SIG-M5 (cell line): ENCODE measurements around the gene GPR82.

Source experiments
- DNase-seq: peaks from one replicate; lab custom pipeline; 2025; lab: John Stamatoyannopoulos, UW

Gene GPR82

DNA sequence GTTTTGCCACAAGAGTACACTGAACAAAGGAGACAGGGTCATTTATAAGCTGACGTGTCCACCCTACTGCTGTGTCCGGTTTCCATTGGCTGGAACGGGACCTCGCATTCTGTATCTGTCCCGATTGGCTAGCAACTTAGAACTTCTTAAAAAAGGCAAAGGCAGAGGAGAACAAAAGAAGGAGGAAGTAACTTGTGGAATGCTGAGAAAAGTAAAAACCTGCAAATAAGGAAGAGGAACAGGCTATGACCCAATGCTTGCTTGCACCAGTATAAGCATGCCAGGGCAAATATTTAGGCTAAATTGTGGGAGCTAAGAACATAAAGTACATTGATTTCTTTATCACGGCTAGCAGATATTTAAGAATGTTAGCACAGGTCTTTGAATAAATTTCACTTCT, 4.4 kb upstream of the GPR82 start:
- DNase-seq: peak; percentile 0

DNA sequence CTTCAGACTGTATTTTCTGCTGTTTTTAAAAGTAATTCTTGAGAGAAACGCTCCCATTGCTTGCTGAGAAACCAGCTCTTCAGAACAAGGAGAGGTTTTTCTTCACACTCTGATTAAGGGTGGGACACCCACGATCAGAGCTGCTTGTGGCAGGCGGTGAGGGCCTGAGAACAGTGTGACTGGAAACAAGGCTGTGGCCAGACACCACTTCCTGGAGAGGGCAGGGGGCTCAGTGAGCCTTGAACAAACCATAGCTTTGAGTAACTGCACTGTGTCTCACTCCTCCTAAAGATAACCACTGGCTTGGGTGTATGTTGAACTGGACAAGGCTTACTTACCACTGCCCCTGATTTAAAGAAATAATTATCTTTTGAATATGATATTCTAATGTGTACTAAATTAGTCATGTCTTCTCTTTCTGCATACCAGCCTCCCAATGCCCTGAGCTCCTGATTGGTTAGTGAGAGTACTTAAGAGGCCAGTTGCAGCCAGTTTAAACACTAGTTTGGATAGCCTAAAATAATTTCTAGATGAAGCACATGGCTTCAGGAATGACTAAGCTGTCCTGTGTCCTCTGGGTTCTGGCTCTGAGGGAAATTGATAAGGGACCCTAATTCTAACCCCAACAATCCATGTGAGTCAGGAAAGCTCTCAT, 3.7 kb upstream of the GPR82 start:
- DNase-seq: no peak

DNA sequence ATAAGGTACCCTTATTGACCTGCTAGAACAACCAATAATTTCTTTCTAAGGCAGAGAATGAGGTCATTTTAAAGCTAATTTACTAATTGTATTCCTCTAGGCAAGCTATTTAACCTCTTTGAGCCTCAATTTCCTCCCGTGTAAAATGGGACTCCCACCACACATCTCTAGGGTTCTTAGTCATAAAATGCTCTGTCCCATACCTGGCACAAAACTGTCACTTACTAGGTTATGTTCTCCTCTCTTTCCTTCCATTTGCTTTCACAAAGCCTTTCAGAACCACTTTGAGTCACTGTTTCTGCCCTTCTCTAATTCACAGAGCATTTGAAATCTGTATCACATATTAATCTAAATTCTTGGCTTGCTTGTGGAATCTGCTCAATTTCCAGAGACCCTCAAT, 2.4 kb upstream of the GPR82 start:
- DNase-seq: no peak

DNA sequence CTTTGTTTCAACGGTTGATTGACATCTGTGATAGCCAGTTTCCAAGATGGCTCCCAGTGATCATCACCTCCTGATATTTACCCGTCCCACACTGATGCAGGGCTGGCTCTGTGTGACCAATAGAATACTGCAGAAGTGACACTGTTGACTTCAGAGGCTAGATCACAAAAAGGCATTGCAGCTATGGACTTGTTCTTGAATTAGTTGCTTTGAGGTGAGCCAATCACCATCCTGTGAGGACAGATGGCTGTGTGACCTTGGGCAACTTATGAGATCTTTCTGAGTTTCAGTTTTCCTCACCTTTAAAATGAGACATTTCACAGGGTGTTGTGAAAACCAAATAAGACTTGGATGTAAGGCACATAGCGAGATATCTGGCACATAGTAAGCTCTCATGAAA, 1.8 kb upstream of the GPR82 start:
- DNase-seq: no peak

DNA sequence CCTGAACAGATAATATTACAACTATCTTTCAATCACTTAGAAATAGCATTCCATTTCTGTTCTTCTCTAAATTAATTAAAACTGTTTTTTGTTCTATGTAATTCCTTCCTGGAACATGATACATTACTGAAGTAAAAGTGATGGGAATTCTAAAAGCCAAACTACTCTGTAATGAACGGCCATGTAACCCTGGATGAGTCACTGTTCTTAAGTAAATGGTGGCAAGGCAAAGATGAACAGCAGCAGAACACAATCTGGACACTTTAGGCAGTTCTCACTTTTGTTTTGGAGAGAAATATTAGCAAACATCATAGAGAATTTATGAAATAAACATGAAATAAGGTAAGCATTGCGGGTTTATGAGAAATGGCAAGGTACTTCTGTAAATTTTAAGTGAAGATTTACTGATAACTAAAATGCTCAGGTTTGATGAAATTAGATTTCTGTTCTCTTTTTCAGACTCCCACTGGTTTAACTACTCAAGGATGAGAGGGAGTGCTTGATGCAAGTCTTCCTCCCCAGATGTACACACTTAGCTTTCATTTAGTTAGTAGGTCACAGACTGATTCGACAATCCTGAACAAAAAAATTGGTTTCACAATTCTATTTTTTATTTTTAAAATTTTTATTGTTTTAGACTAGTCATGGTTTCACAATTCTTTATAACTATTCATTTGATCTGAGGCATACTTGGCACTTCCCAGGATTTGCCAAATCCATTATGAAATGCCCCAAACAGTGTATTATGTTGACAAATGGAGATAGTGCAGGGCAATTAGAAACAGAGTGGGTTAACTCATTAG, 964 bp upstream of the GPR82 start:
- no peak for DNase-seq

DNA sequence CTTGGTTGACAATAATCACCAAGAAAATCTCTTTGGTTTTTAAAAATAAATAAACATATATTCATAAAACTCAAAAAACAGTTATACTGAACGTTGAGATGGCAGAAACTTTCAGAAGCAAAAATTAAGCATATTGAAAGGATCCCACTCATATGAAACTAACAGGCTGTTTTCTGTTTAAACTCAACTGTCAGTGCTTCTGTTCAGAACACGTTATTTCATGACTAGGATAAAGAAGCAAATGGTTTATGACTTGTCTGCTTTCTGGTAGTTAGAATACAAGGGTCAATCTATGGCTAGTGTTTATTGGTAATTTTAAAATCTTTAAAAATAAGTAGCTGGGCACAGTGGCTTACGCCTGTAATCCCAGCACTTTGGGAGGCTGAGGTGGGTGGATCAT, 4.1 kb downstream of the GPR82 start:
- no peak for DNase-seq

DNA sequence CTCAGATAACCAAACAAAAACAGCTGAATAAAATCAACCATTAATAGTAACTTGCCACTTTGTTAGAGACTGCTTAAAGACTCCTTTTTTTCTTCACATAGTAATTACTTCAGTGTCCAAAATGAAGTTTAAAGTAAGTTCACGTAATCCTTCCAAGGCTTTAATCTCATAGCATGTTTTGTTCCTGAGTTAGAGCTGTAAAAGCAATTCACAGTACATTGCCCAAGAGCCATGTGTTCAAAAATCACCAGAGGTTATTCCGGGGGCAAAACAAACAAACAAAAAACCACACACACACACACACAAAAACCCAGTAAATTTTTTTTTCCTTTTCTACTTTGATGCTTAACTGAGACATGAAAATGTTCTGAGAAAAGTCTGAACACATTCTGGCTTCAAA, 6.1 kb downstream of the GPR82 start:
- no peak for DNase-seq

DNA sequence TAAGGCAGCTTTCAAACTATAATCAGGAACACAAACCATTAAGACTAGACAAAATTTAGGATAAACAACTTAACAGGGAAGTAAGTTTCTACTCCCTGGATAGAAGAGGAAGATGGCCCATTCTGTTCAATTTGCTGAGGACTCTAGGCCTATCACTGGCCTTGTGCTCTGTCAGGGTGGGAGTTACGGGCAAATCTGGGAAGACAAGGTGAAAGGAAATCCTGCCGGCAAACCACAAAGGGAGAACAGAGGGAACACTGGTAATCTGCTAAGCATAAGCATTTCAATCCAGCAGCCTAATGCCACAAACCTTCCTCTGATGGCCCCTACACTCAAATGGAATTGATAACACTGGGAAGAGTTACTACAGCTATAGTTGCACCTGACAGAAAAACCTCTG, 8.3 kb downstream of the GPR82 start:
- no peak for DNase-seq

DNA sequence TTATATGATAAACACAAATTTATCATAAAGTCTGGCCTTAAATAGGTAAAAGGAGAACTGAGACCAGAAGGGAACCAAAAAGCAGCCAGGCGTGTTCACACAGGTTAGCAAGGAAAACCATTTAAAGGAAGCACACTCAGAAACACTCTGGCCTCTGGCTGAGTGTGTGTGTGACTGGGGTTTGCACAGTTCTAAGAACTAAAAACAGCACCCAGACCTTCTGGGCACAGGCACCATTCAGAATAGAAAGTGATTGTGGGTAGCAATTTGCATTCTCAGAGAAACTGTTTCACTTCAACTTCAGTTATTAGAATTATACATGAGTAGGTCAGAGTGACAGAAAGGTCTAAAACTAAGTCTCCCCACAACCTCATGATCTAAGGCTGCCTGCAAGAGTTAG, 10.0 kb downstream of the GPR82 start:
- DNase-seq: no peak

DNA sequence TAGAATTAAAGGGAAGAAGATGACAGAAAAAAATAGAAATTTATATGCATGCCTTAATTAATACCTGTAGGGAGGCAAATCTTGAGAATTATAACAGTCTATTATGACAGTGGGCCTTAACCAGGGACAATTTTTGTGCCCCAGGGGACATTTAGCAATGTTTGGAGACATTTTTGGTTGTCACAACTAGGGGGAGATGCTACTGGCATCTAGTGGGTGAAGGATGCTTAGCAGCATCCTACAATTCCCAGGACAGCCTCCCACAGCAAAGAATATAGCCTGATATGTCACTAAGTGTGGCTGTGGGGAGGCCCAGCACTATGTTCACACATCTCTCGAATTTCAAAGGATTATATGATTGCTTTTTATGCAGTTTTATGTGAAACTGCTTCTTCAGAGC, 10.5 kb downstream of the GPR82 start:
- DNase-seq: no peak

DNA sequence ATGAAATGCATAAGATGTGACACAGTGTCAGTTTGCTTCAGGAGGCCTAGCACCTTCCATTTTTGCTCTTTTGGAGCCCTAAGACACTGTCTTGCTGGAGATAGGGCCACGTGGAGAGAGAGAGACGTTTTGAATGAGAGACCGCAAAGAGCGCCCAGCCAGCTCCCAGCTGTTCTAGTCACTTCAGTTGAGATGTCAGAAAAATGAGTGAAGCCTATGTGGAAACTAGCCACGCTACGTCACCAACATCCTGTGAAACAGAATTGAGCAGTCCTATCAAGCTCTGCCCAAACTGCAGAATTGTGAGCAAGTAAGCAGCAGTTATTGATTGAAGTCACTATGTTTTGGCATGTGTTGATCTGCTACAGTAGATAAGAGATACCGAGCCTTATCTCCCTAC, 13.1 kb downstream of the GPR82 start:
- DNase-seq: no peak

DNA sequence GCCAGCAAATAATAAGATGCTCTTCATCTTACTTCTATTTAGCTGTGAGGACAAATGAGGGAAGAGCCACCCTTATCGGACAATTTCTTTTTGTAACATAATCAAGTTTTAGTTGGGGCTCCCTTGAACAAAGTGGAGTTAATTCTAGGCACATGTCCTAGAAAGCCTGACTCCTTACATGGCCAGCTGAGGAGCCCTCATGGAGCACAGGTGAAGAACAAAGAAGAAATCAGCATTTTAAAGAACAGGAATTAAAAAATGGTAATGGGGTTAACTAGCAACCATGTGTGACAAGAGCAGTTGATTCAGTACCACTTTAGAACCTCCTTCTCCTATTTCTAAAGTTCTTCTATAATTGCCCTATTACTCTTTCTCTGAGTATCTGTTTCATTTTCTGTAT, 15.9 kb downstream of the GPR82 start:
- no peak for DNase-seq

DNA sequence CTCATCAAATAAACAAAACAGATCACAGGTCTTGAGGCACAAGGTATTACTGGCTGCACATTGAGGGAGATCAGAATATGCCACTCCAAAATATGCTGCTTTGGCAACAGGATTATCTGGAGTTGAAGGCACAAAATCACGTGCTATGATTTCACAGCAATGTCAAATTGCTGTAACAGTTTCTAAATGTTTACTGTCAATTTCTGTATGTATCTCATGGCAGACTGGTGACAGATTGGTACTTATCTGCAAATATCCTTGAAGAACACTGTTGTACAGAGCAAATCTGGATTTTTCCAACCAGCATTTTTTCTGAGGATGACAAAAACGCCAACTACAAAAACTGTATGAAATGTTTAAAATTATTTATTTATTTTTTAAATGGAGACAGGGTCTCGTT, 26.7 kb downstream of the GPR82 start:
- no peak for DNase-seq

DNA sequence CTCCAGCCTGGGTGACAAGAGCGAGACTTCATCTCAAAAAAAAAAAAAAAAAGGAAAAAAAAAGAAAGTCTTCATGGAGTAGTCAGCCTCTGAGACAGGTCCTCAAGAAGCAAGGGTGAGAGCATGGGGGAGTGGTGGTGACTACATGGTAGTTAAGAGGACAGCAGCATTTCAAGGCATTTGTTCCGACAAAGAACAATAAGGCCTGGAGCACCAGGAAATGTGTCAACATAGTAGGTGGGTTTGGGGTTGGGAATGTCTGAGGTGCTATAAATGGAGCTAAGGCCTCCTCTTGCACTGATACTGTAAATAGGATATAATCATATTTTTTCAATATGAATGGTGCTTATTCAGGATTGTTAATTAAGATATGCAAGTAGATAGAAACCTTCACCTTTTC, 34.4 kb downstream of the GPR82 start:
- DNase-seq: no peak

DNA sequence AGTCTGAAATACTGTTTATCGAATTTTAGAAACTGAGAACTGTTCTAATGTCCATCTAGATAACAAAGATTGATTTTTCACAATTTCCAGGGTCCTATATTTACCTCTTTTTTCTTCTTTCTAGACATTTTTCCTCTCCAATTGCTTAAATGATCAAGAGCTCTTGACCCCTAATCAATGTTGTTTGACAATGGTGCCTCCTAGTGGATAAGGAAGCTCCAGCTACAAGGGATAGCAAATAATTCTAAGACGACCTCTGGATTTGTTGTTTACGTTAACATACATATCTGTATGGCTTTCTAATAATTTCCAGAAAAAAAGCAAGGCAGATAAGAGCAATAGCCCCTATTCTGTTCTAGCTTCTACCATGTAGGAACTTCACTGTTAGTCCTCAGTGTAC, 35.8 kb downstream of the GPR82 start:
- DNase-seq: no peak

DNA sequence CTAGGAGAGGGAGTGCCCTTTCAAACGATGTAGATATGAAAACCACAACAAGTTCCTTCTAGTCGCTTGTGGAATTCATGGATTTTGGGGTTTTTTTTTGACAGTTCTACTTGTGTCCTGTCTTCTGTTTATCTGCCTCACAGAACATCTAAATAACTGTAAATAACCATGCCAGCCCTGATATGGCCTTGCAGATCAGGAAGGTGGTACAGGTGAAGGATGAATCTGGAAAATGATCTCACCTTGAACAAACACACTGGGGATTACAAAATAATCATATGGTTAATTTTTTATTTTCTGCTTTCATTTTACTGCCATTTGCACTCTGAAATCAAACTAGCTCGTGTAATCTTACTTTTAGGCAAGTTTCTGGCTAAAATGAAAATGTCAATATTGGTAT, 37.2 kb downstream of the GPR82 start:
- no peak for DNase-seq

DNA sequence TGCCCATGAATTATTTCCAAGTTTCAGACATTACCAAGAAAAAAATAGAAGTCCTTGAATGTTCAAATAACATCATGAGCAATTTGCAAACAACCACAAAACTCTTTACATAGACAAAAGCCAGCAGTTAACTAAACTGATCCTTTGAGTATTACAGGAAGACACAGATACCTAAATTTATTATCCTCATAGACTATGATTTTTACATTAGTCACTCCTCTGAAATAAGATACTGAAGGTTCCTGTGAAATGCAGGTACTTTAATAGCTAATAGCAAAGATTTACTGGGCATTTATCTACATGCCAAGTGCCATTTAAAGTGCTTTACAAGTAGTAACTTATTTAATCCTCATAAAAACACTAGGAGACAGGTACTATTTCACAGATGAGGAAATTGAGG, 37.7 kb downstream of the GPR82 start:
- no peak for DNase-seq

DNA sequence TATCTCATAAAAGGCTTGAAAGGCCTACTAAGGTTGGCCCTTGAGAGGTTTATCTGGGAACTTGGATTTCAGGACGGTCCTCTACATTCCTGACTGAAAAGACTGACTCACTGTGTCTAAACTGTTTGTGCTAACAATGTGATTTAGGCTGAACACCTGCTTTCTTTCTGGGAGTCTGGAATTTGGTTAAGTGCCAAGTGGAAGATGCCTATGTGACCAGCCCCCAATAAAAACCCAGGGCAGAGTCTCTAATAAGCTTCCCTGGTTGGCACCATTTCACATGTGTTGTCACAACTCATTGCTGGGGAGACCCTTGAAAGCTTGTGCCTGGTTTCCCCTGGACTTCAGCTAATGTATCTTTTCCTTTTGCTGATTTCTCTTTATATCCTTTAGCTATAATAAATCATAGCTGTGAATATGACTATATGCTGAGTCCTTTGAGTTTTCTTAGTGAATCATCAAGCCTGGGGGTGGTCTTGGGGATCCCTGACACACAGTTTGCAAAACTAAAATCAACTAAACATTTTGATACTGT, 55.1 kb downstream of the GPR82 start:
- DNase-seq: no peak
